Panc1 (cell line): ENCODE data around the gene SLC30A3.

Experiments used
- CTCF ChIP-seq: fragments of 450-650 bp; IDR thresholded peaks from 2 replicates; pipeline ENCODE4 v1.5.1; 2017; ENCODE audit warnings: mild to moderate bottlenecking
- POLR2AphosphoS5 ChIP-seq: IDR thresholded peaks from 2 replicates; pipeline ENCODE4 v1.6.1; 2012; ENCODE audit warnings: mild to moderate bottlenecking, low read depth, low read length, moderate library complexity
- TCF7L2 ChIP-seq: IDR thresholded peaks from 2 replicates; pipeline ENCODE4 v1.6.1; 2011; ENCODE audit warnings: mild to moderate bottlenecking, low read depth, low read length, inconsistent platforms

- TF ChIP-seq POLR2AphosphoS5 (no peak), CTCF (peak; percentile 85), TCF7L2 (no peak)
Observed at GRCh38 chr2:27264753-27265535, 2.1 kb upstream of the SLC30A3 start.
